ENCODE results near the gene CELSR3.

The CELSR3 gene

GRCh38 chr3:48679411-48680391, 17.0 kb upstream of the CELSR3 start:
- Histone ChIP-seq H3K36me3 (peaks cover 47% of the 10 kb centered on the region), H3K4me1 (ENCODE audit: control insufficient read depth in 1 of 2, insufficient read depth in 1 of 2, low read depth in 1 of 2, low read length in 1 of 2) (peaks cover 2 to 5% of the 10 kb centered on the region in 2 experiments), H3K4me3 (ENCODE audit: low read depth in 1 of 2, low read length in 1 of 2) (no peak overlapping the region), H3K9me3 (no peaks in the 10 kb centered on the region), H3K27ac (no peak overlapping the region), H3K27me3 (no peaks in the 10 kb centered on the region)
- no peak for TF ChIP-seq CTCF (IDR thresholded peaks at IDR 0.05)

GRCh38 chr3:48678566-48679380, 16.1 kb upstream of the CELSR3 start:
- H3K36me3 ChIP-seq, result peaks cover 53% of the 10 kb centered on the region
- no peak overlapping the region for H3K4me3 ChIP-seq (ENCODE audit: low read depth in 1 of 2, low read length in 1 of 2)

GRCh38 chr3:48678056-48678455, 15.4 kb upstream of the CELSR3 start:
- H3K4me1 ChIP-seq (ENCODE audit: control insufficient read depth in 1 of 2, insufficient read depth in 1 of 2, low read depth in 1 of 2, low read length in 1 of 2), result no peaks in the 10 kb centered on the region
- H3K27me3 ChIP-seq, result no peaks in the 10 kb centered on the region
- TF ChIP-seq CTCF (IDR thresholded peaks at IDR 0.05), result no peak
- H3K4me3 ChIP-seq (ENCODE audit: low read depth in 1 of 2, low read length in 1 of 2), result no peak overlapping the region
- no peaks in the 10 kb centered on the region for H3K9me3 ChIP-seq
- peaks cover 53% of the 10 kb centered on the region for H3K36me3 ChIP-seq
- no peak overlapping the region for H3K27ac ChIP-seq

More at GRCh38 chr3:48678566-48679380, 16.1 kb upstream of the CELSR3 start:
- TF ChIP-seq CTCF (IDR thresholded peaks at IDR 0.05), result no peak
- Histone ChIP-seq H3K4me1 (ENCODE audit: control insufficient read depth in 1 of 2, insufficient read depth in 1 of 2, low read depth in 1 of 2, low read length in 1 of 2) (no peaks in the 10 kb centered on the region), H3K27me3 (no peaks in the 10 kb centered on the region), H3K9me3 (no peaks in the 10 kb centered on the region), H3K27ac (no peak overlapping the region)

GRCh38 chr3:48674505-48674904, 11.8 kb upstream of the CELSR3 start:
- no peak for TF ChIP-seq CTCF (IDR thresholded peaks at IDR 0.05)
- H3K27ac ChIP-seq, result no peak overlapping the region

GRCh38 chr3:48672522-48672921, 9.8 kb upstream of the CELSR3 start:
- H3K27me3 ChIP-seq, result no peaks in the 10 kb centered on the region
- H3K9me3 ChIP-seq, result no peaks in the 10 kb centered on the region
- no peak overlapping the region for H3K27ac ChIP-seq
- TF ChIP-seq CTCF (IDR thresholded peaks at IDR 0.05), result no peak
- H3K36me3 ChIP-seq, result peaks cover 15% of the 10 kb centered on the region
- no peaks in the 10 kb centered on the region for H3K4me1 ChIP-seq (ENCODE audit: control insufficient read depth in 1 of 2, insufficient read depth in 1 of 2, low read depth in 1 of 2, low read length in 1 of 2)
- H3K4me3 ChIP-seq (ENCODE audit: low read depth in 1 of 2, low read length in 1 of 2), result no peak overlapping the region

More at GRCh38 chr3:48674505-48674904, 11.8 kb upstream of the CELSR3 start:
- Histone ChIP-seq H3K27me3 (no peaks in the 10 kb centered on the region), H3K4me3 (ENCODE audit: low read depth in 1 of 2, low read length in 1 of 2) (no peak overlapping the region), H3K9me3 (no peaks in the 10 kb centered on the region), H3K4me1 (ENCODE audit: control insufficient read depth in 1 of 2, insufficient read depth in 1 of 2, low read depth in 1 of 2, low read length in 1 of 2) (no peaks in the 10 kb centered on the region), H3K36me3 (peaks cover 32% of the 10 kb centered on the region)
